Jurkat, Clone E6-1 (cell line): ENCODE measurements around the gene FOXF1.

ENCODE experiments used
- DNase-seq: peaks from one replicate; pipeline ENCODE4 v3.0.0-alpha.2; 2011; ENCODE audit warnings: low read depth, low spot score
- H3K4me3 ChIP-seq: 2 replicates; pipeline ENCODE4 v1.5.1; 2011; ENCODE audit warnings: mild to moderate bottlenecking, low read length, control low read depth, moderate library complexity

FOXF1 gene

DNA sequence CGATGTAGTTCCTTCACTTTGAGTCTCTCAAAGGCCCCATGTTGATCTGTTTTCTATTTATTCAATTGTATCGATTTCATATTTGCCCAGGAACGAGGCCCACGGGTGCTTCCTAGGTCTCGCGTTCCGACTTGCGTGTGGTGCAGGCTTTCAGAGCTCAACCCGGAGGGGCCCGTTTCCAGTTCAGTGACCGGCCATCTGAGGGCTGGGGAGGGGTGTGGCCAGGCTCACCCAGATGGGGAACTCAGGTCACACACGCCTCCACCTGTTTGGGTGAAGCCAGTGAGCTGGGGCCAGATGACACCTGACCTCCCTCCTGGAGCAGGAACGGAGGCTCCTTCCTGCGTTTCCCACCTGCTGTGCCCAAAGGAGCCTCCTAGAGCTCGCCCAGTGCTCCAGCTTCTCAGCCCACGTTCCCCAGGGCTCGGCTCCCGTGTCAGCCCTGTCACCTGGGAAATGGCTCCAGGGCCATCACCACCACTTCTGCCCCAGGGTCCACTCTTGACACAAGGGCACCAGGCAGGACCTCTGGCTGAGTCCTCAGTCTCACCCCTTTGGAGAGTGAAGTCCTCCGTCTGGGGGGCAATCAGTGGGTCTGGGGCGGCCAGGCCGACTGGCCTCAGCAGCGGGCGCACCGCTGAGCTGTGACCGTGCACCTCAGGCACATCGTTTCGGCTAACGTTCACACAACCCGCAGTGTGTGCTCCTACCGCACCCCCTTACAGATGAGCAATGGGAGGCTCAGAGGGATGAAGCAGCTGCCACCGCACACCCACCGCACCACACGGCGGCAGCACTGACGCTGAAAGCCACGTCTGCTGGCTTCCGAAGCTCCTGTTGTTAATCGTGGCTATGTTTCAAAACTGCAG is 18.0 kb downstream of the FOXF1 start:
- no peak overlapping the region for H3K4me3 ChIP-seq
- DNase-seq, result no peak

DNA sequence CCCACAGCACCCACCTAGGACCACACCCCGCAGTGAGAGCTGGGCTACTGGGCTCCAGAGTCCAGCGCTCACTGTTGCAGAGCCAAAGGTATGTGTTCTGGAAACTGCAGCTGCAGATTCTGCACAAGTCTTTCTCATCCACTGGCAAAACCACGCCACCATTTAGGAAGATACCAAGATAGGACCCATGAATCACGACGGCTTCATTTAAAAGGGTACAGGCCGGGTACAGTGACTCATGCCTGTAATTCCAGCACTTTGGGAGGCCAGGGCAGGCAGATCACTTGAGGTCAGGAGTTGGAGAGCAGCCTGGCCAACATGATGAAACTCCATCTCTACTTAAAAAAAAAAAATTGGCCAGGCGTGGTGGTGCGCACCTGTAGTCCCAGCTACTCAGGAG is 18.8 kb downstream of the FOXF1 start:
- DNase-seq, result no peak

DNA sequence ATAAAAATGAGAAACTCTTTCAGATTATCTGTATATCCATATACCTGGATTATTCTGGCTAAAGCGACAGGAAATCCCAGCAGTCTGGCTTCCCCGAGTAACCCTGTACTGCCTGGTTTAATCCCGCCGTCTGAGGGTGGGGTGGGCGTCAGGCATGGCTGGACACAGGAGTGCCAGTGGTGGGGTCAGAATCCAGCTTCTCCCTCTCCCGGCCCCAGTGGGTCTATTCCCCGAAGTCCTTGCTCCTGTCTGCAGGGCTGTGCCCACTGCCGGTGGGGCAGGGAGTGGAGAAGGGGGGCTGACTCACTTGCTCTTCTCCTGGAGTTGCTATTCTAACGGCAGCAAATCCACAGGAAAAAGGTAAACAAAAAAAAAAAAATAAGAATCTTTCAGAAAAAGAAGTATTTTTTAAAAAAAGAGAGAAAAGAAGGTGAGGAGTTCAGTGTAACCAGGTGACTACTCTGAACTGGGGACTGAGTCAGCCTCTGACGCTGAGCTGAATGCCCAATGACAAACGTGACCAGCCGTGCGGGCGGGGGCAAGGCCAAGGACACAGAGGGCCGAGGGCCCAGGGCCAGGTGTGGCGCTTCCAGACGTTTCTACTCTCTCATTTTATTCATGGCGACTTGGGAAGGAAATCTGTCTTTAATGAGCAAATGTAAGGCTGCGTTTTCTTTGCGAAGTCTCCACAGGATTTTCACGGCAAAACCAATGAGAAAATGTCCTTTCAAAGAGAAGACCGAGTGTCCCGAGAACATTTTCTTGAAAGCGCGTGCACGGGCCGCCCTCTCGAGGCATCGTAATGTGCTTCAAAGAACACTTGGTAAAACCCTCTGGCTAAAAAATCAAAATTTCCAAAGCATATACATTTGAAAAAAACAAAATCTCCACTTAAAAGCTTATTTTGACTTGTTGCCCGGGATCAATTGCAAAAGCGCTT is 20.2 kb downstream of the FOXF1 start:
- H3K4me3 ChIP-seq, result no peak overlapping the region
- DNase-seq, result no peak

More for the DNA sequence above, 18.8 kb downstream of the FOXF1 start:
- H3K4me3 ChIP-seq, result no peak overlapping the region

DNA sequence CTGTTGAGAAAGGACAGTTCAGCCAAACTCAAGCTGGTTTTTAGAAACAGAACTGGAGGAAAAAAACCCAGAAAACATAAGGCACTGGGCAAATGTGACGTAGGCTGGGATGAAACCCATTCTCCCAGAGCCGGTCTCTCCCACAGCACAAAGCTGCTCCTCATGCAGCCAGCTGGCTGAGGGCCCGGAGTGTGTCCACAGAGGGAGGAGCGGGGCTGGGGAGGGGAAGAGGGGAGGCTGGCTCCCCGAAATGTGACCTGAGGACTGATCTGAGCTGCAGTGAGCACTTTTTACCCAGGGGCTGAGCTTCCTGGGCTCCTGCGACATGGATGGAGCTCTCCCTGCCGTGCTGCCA is 20.8 kb downstream of the FOXF1 start:
- no peak for DNase-seq
- no peak overlapping the region for H3K4me3 ChIP-seq

DNA sequence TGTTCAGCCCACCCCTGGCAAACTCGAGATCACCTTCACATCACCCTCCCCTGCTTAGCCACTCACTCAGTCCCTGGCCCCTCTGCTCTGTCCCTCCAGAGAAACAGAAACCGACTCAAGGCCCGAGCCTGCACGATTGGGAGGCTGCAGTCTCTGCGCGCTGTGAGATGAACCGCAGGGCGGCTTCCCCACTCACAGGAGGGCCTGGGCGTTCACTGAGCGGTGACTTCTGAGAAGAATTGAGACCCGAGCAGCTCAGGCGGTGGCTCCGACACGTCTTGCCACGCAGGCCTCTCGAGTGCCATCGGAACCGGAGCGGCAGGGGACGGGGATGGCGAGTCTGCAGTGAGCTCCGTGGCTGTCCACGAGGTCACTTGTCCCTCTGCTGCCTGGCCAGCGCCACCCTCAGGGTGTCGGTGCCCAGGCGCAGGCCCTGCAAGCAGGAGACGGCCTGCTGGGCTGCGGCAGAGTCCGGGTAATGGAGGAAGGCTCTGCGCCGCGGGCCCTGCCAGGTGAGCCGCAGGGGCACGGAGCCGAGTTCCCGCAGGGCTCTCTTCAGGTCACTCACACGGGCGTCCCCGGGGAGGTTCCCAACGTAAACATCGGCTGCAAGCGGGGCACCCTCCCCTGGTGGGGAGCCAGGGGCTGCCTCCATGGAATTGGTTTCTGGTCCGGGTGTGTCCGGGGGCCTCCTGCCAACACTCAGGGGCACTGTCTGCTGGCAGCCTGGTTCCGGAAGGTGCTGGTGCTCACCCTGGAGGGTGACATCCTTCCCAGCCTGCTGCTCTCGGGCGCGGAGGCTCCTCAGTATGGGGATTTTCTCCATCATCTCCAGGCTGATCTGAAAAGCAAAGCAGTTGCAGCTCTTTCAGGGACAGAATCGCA is 21.6 kb downstream of the FOXF1 start:
- no peak overlapping the region for H3K4me3 ChIP-seq
- no peak for DNase-seq

DNA sequence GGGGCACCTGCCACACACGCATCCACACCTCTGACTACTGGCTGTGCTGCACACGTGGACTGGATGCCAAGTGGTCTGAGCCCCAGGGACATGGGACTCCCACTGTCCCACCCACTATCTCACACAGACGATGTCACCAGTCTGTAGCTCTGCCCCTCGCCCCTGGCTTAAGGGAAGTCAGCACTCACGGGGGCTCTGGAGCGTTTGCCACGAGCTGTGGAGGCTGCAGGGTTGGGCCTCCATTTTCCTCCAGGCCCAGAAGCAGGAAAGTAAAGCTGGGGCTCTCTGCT is 22.1 kb downstream of the FOXF1 start:
- no peak overlapping the region for H3K4me3 ChIP-seq
- no peak for DNase-seq

DNA sequence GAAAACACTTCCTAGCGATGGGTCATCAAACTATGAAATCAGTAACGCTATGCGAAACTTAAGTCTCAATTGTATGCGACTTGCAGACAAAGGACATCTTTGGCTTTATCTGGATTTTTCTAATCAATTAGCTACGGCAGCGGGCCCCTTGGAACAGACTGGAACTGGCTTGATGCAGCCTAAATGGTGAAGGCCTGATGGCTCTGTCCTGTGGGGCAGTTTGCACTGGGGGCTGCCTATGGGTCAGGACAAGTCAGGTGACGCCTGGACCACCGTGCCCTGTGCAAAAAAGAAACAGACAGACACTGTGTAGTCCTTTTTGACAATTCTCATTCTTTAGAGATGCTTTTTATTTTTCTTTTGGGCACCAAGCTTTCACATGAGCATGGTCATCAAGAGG is 22.7 kb downstream of the FOXF1 start:
- DNase-seq, result no peak
- no peak overlapping the region for H3K4me3 ChIP-seq

DNA sequence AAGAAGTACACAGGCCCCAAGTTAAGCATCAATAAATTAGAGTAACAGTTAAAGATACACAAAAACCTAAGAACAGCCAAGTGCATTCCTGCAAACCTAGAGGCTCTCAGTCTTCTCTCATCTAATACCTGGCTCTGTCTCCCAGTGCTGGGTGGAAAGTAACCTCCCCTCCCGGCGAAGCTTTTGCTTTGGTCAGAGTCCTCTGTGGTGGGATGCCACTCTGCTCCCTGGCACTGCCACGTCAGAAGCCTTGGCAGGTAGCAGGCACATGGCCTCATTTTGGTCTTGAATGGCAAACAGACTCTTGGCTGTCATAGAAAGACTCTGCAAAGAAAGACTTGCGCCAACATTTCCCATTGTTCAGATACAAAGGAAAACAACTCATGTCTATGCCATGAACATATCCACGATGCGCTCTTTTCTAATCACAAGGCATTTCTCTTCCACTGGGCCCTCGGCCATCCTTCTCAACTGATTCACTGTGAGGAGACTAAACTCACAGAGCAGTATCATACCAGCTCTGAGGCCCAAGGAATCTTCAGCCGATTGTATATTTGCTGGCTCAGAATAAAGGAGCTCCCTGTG is 23.5 kb downstream of the FOXF1 start:
- H3K4me3 ChIP-seq, result no peak overlapping the region

DNA sequence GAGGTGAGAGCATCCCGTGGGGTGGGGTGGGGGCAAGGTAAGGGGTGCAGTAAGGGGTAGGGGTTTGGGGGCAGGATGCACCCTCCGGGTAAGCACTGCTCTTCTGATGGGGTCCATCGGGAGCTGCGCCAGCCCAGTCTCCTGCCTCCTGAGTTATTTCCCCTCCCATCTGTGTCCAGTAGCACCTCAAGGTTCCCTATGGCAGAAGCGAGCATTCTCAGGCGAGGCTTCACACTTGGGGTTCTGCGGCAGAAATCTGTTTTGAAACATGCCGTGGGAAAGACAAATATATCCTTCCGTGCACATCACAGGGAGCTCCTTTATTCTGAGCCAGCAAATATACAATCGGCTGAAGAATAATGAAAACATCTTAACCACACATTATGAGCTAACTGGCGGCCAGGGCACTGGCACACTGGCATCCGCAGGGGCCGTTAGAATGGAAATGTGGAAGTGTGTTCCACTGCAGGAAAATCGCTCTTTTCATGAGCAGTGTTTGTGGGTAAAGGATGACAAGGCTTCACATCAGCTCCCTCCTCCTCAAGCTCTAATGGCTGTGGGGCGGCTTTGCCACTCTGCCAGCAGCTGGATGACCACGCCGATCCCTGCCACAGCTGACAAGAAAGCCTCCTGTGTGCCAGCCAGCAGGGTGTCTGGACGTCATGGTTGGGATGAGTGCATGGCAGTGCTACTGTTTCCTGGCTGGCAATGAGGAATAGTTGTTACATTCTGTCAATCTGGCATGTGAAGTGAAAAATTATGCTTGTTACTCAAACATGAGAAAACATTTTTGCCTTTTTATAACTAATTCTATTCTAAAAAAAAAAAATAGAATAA is 24.7 kb downstream of the FOXF1 start:
- DNase-seq, result no peak
- no peak overlapping the region for H3K4me3 ChIP-seq

More for the DNA sequence above, 23.5 kb downstream of the FOXF1 start:
- no peak for DNase-seq

DNA sequence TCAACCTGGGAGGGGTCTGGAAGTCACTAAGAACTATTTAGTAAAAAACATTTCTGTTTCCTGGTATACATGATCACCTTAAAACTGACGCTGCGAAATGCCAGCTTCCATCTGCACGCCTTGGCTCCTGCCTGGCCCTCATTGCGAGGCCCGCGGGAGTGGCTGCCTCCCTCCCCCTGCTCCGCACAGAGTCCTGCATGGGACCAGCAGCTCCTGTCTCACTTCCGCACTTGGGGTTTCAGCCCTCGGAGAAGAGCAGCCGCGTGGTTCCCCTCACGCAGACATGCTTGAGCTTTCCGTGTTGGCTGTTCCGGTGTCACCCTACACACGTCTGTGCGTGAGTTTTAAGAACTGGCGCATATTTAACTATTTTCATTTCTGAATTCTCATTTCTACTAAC is 26.3 kb downstream of the FOXF1 start:
- DNase-seq, result no peak
- no peak overlapping the region for H3K4me3 ChIP-seq

DNA sequence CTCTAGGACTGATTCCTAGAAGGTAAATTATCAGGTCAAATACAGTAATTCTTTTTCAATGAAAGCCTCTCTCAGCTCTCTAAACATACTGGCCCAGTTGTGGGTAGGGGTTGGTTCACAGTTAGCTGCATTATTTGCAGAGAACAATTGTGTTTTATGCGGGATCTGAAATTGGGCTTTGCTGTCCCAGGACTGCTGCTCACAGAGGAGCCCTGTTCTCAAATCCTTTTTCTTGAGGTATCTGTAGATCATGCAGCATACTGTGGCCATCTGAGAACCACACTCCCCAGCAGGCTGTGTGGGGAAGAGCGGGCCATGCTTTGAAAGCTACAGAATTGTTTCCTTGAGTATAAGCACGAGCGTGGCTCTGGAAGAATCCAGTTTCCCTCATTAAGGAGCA is 27.2 kb downstream of the FOXF1 start:
- no peak overlapping the region for H3K4me3 ChIP-seq
- no peak for DNase-seq

DNA sequence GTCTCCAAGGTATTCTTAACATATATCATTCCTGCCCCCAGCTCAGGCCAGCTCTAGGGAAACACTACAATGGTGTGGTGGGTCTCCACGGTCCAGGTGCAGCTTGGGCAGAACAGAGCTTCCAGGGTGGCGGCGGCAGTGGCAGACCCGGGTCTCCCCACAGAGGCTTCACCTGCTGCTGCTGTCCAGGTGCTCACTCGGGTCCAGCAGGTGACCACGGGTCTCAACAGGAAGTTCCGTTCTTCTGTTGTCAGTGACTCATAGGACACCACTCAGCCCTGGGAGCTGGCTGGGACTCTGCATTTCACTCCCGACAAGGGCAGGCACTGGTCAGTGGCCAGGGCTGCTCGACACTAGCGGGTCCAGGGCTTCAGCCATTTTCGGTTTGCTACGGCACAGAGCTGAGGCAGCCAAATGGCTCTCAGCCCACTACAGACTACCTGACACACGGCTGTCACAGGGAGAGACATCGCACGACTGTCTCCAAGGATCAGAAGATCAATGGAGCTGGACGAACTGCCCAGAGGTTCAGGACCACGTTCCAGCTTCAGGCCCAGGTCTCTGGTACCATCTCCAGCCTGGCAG is 28.0 kb downstream of the FOXF1 start:
- DNase-seq, result no peak
- no peak overlapping the region for H3K4me3 ChIP-seq

DNA sequence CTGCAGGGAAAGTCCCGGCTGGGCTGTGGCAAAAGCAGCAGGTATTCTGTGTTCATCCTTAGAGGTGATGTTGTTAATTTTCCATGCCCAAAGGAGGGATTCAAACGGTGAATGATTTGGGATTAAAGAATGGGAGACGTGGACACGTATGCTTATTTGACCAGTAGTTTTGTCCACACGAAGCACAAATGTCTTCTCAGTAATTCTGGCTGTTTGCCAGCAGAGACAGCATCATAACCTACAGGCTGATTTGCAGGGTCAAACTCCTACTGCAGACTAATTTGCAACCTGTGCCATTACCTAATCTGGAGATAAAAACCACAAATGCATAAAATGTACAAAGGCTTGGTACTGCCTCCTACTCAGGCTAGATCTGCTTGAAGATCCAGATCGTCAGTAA is 30.6 kb downstream of the FOXF1 start:
- no peak for DNase-seq
- H3K4me3 ChIP-seq, result no peak overlapping the region

DNA sequence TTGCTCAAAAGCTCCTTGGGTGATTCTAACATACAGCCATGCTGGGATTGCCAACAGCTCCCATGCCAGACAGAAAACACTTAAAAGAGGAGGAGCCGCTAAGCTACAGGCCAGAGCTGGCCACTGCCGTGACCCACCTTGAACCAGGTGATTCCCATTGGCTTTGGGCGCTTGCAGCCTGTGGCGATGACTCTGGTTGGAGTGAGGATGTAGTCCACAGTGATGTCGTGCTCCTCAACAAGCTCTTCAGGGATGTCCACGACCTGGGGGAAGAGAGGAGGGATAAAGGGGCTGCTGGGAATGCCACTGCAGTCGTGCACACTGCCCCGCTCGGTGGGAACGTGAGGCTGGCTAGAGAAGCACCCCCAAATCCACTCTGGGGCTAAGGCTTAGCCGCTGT is 31.2 kb downstream of the FOXF1 start:
- DNase-seq, result no peak
- no peak overlapping the region for H3K4me3 ChIP-seq

DNA sequence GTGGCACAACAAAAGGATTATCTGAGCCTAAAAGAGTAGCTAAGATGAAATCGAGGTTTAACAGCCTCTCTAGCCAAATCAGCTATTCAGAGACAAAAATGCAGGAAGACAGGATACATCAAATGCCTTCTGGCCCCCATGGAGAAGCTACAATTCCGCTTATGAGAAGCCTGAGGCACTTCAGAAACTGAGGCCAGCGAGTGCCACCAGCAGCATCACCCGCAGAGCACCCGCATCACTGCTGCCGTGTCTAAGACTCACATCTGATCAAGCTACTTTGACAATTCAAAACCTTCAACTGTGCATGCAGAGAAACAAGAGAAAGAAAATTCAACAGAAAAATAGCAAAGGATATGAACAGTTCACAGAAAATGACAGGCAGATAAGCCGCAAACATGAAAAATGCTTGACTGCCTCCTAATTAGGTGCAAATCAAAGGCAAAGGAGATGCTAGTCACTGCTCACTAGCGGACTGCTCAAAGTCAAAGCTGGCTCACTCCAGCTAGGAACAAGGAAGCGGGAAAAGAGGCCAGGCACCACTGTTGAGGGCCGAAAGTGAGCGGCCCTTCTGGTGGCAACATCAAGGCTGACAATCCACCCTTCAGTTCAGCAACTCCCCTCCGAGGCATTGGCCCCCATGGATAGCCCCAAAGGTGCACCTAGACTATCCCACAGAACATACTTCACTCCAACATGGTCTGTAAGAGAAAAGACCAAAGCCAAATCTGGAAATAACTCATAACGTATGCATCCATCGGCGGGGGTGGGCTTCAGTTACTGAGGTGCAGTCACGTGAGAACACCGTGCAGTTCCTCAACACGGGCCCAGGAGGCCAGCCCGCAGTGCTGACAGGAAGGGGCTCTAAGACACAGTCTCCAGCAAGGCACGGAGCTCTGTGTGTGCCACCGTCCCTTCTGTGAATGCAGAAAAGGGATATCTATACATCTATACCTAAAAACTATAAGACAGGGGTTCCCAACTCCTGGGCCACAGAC is 32.7 kb downstream of the FOXF1 start:
- no peak for DNase-seq

DNA sequence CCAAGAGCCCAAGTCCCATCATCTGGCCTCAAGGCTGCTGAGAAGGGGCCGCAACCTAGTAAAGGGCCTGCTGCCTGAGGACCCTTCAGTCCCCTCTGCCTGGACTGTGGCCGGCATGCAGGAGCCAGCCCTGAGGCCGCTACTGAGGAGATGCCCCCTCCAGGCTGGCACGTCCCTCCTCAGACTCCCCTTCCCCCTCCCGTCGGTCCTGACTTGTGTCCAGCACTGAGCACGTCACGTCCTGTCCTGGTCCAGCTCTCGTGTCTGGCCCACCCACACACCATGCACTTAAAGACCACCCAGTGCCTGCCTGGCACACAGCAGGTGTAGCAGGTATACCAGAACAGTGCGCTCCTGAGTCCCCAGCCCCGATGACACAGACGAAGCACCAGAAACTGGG is 35.2 kb downstream of the FOXF1 start:
- no peak overlapping the region for H3K4me3 ChIP-seq
- no peak for DNase-seq

More for the DNA sequence above, 32.7 kb downstream of the FOXF1 start:
- no peak overlapping the region for H3K4me3 ChIP-seq
